Inflammatory macrophage treated with lipopolysaccharide for 4 hours (primary cell): ENCODE data around the gene CYTH2.

ENCODE experiments used
- DNase-seq: peaks from one replicate; pipeline ENCODE4 v3.0.0-alpha.2; 2020

CYTH2 gene, protein sequence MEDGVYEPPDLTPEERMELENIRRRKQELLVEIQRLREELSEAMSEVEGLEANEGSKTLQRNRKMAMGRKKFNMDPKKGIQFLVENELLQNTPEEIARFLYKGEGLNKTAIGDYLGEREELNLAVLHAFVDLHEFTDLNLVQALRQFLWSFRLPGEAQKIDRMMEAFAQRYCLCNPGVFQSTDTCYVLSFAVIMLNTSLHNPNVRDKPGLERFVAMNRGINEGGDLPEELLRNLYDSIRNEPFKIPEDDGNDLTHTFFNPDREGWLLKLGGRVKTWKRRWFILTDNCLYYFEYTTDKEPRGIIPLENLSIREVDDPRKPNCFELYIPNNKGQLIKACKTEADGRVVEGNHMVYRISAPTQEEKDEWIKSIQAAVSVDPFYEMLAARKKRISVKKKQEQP

DNA sequence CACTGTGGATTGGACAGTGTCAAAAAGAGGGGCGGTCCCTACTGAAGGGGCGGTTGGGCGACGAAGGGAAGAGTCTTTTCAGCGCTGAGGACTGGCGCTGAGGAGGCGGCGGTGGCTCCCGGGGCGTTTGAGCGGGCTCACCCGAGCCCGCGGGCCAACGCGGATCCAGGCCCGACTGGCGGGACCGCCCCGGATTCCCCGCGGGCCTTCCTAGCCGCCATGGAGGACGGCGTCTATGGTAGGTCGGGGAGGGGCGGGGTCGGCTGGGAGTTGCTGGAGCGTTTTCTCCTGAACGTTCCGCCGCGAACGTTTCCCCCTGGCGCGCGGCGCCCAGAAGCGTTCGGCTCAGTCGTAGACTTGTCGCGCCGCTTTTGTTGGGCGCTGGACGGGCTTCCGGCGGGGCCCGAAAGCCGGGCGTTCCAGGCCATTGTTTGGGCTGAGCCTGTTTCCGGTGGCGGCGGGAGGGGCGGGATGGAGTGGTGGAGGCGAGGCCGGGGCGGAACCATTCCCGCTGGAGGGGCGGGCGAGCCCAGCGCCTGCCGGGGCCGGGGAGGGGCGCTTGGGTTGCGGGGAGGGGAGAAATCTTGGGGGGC, at the start of gene CYTH2:
TSS of gene CYTH2 (plus strand) at position 81 of the 593 bp plus-strand sequence. CDS start at position 220, 139 bp downstream.
- peak; percentile 60 for DNase-seq

DNA sequence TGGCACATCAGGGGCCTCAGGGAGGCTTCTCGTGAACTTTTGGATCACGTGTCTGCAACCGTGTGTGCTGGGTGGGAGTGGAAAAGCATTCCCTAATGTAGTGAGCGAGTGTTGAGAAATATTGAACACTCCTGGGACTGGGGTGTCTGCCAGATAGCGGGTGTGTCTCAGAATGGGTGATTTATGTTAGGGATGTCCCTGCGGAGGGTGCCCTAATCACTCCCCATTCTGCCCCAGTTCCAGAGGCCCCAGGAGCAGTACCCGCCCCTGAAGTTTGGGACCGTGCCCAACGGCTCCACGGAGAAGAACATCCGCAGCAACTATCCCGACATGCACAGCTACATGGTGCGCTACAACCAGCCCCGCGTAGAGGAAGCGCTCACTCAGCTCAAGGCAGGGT, 47.6 kb upstream of the CYTH2 start:
- DNase-seq, result no peak

DNA sequence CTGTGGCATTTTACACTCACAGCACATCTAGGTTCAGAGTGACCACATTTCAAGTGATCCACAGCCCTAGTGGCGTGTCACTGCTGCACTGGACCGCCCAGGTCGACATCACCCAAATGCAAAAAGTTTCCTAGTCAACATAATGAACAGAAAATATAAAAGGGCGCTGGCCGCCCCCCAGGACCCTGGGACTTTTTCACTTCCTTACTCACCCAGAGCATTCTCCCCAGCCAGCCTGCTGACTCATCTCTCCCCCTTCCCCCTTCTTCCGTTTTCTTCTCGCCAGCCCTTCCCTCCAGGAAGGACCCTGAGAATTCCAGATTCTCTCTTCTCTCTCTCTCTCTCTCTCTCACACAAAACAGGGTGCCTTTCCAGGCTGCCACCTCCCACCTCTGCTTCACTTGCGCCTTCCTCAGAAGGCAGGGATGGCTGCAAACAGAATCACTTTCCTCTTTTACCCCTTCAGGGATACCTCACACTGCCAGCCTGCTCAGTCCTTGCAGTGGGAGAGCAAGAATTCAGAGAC, 44.4 kb upstream of the CYTH2 start:
- DNase-seq, result peak; percentile 58

DNA sequence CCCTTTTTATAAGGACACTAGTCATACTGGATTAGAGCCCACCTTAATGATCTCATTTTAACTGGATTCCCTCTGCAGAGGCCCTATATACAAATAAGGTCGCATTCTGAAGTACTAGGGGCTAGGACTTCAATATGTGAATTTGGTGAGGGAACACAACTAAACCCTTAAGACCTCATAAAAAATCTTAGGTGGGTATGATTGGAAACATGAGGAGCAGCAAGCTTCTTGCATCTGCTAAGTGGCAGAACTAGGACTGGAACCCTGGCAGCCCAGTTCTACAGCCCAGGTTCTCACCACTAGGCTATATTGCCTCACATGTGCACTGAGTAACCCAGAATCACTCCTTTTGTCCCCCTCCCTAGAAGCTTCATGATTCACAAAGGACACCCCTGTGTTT, 40.5 kb upstream of the CYTH2 start:
- no peak for DNase-seq

DNA sequence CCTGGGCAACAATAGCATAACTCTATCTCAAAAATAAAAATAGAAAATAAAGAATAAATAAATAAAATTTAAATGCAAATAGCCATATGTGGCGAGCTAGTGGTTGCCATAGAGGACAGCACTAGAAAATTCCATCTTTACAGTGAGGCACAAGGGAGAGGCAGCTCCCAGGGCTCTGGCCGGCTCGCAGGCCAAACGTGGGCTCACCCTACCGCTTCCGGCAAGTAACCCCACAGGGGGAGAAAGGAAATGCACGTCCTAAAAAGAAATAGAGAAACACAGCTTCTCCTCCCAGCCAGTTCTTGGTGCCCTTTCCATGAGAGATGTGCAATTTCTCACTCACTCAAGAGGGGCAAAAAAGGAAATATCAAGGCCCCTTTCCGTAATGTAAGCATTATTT, 35.8 kb upstream of the CYTH2 start:
- DNase-seq, result peak; percentile 18

DNA sequence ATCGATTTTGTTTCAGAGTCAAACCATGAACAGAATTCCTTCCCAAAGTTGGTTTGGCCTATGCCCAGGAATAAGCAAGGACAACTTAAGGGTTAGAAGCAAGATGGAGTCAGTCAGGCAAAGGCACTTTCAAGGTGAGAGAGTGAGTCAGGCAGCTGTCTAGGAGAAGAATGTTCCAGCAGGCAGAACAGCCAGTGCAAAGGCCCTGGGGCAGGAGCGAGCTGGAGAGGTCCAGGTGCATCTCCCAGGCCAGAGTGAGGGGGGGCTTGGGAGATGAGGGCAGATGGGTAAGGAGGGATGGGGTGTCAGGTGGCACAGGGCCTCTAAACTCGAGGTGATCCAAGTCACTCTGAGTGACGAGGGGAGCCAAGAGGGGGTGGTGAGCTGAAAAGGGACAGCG, 32.6 kb upstream of the CYTH2 start:
- no peak for DNase-seq

DNA sequence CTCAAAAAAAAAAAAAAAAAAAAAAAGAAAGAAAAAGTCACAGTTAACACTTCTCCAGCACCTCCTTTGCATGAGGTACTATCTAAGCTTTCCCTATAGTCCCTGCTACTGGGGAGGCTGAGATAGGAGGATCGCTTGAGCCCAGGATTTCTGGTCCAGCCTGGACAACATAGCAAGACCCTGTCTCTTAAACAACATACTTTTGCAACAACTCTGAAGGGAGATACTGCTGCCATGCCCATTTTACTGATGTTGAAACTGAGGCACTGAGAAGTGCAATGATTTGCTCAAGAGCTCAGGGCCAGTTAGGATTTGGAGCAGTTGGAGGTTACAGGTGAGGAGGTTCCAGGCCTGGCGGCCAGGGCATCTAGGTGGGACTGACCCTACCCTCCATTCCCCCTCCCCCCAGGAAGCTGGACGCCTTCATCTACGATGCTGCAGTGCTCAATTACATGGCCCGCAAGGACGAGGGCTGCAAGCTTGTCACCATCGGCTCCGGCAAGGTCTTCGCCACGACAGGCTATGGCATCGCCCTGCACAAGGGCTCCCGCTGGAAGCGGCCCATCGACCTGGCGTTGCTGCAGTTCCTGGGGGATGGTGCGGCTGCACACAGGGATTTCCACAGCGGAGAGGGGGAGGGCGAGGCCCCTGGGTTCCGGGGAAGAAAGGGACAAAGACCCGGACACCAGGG, 27.7 kb upstream of the CYTH2 start:
- DNase-seq, result no peak

DNA sequence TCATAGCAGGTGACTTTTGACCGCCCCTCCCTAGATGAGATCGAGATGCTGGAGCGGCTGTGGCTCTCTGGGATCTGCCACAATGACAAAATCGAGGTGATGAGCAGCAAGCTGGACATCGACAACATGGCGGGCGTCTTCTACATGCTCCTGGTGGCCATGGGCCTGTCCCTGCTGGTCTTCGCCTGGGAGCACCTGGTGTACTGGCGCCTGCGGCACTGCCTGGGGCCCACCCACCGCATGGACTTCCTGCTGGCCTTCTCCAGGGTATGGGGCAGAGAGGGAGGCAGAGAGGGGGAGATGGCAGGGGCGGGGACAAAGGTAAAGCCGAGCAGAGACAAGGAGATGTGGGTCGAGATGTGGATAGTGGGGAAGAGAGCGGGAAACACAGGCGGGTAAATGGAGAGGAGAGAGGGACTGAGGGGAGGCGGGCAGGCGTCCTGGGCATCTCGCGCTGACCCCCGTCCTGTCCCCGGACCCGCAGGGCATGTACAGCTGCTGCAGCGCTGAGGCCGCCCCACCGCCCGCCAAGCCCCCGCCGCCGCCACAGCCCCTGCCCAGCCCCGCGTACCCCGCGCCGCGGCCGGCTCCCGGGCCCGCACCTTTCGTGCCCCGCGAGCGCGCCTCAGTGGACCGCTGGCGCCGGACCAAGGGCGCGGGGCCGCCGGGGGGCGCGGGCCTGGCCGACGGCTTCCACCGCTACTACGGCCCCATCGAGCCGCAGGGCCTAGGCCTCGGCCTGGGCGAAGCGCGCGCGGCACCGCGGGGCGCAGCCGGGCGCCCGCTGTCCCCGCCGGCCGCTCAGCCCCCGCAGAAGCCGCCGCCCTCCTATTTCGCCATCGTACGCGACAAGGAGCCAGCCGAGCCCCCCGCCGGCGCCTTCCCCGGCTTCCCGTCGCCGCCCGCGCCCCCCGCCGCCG, 26.8 kb upstream of the CYTH2 start:
- DNase-seq, result no peak

DNA sequence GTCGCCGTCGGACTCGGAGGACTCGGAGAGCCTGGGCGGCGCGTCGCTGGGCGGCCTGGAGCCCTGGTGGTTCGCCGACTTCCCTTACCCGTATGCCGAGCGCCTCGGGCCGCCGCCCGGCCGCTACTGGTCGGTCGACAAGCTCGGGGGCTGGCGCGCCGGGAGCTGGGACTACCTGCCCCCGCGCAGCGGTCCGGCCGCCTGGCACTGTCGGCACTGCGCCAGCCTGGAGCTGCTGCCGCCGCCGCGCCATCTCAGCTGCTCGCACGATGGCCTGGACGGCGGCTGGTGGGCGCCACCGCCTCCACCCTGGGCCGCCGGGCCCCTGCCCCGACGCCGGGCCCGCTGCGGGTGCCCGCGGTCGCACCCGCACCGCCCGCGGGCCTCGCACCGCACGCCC, 25.9 kb upstream of the CYTH2 start:
- peak; percentile 27 for DNase-seq

DNA sequence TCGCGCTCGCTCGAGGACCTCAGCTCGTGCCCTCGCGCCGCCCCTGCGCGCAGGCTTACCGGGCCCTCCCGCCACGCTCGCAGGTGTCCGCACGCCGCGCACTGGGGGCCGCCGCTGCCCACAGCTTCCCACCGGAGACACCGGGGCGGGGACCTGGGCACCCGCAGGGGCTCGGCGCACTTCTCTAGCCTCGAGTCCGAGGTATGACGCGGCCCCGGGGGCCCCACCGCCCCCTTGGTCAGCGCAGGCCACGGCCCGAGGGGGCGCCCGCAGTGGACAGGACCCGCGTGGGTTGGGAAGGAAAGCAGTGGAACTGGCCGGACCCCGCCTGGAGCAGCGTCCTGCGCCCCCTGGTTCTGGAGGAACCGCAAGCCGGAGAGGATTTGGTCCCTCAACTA, 25.4 kb upstream of the CYTH2 start:
- no peak for DNase-seq

DNA sequence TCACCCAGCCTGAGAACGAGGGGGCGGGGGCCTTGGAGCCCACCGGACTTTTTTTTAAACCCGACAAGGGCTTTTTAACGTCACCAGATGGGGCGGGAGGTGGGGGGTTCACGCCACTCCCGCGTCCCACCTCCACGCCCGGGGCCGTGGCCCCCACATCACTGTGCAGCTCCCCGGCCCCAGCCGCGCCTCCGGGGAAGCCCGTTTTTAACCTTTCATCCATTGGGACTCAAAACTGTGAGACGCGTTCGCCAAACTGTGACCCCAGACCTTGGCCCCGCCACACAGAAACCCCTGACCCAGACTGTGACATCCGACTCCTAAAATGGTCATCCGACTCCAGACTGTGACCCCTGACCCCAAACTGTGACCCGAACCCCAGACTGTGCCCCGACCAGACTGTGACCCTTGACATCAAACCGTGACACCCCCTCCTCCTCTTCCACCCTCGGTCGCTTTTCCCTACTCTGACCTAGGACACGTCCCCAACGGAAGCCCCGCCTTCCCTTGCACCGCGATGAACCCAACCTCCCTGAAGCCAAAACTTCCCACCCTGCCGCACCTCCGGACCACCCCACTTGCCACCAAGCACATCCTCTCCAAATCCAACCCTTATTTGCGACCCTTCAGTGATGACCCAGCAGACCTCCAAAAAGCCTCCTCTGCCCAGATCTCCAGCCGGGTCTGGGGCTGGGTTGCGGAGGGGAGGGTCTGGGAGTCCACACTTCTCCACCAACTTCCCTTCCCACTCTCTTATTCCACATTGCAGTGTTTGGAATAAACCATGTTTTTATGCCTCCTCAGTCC, 24.8 kb upstream of the CYTH2 start:
- no peak for DNase-seq

DNA sequence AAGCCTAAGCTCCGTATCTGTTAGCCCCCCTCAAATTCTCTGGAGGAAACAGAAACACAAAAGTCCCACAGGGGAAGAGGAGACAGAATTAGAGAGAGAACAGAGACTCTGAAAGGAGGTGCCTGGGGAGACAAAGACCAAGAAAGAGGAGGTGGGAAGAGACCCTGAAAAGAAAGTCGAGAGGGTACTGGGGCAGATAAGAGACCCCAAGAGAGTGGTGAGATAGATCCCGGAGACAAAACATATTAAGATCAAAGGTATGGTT, 24.3 kb upstream of the CYTH2 start:
- DNase-seq, result no peak

DNA sequence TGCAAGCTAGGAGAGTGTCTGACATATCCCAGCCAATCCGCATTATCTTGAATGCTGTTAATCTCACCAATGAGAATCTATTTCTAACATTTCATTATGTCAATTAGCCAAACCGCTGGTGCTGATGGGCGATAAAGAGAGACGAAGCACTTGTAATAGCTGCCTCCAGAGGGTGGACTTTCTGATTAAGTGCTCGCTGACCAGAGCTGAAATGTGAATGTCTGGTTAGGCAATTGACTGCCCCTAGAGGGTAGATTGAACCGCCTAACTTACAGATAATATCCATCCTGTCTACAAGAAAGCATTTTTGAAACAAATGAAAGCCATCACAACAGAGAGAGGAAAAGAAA, 23.9 kb upstream of the CYTH2 start:
- DNase-seq, result peak; percentile 66

DNA sequence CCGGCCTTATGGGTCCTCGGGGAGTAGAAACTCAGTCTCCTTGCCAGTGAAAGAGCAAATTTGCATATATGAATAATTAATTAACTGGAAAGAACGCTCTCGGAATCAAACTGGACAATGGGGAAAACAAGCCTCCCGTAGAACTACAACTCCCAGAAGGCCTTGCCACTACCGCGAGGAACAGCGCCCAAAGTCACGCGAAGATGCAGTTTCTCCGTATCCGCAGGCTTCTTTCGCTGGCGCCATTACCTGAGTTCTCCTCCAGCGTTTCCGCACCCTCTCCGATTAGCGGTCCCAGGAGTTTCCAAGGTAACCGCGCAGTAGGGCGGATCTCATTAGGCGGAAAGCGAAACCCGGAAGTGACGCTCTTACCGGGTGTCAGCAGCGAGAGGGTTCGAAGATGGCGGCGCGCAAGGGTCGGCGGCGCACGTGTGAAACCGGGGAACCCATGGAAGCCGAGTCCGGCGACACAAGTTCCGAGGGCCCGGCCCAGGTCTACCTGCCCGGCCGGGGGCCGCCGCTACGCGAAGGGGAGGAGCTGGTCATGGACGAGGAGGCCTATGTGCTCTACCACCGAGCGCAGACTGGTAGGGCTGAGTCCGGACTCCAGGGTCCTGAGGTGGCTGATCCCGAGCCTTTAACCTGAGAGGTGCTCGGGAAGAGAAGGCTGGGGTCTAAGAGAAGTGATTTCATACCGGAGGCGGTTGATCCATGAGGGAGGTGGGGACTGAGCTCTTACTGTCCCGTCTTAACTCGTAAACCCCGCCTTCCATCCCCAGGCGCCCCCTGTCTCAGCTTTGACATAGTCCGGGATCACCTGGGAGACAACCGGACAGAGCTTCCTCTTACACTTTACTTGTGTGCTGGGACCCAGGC, 23.3 kb upstream of the CYTH2 start, which contains the start of gene GRWD1:
TSS of gene GRWD1 (plus strand) at position 378 of the 876 bp plus-strand sequence. CDS start at position 401, 23 bp downstream.
- DNase-seq, result peak; percentile 97

DNA sequence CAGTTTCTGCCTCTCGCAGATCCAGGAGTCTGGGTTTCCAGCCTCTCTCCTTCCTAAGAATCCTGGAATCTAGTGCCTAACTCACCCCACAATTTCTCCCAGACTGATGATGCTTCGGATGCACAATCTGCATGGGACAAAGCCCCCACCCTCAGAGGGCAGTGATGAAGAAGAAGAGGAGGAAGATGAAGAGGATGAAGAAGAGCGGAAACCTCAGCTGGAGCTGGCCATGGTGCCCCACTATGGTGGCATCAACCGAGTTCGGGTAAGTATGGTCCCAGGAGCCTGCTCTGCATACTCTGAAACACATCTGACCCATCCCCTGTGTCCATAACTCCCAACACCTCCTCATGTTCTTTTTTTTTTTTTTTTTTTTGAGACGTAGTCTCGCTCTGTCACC, 22.6 kb upstream of the CYTH2 start:
- no peak for DNase-seq

DNA sequence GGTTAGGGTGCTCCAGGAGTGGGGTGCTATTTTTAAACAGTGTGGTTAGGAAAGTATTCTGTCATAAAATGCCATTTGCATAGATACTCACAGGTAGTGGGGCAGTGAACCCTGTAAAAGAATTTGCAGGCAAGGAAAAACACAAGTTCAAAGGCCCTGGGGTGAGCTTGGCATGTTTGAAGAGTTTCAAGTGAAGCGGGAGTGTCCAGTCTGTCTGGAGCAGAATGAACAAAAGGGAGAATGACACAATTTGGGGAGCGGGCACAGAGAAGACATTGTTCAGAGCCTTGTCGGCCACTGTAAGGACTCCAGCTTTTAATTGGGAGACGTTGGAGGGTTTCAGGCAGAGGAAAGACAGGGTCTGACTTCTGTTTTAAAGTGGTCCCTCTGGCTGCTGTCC, 20.6 kb upstream of the CYTH2 start:
- no peak for DNase-seq

DNA sequence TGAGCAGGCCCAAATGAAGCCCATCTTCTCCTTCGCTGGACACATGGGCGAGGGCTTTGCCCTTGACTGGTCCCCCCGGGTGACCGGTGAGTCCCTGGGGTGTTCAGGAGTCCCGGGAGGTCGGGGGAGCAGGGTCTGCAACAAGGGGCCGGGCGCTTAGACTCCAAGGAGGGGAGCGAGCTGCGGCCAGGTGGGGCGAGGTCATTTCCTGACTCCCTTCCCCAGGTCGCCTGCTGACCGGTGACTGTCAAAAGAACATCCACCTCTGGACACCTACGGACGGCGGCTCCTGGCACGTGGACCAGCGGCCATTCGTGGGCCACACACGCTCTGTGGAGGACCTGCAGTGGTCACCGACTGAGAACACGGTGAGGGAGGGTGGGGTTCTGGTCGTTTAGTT, 18.7 kb upstream of the CYTH2 start:
- no peak for DNase-seq

DNA sequence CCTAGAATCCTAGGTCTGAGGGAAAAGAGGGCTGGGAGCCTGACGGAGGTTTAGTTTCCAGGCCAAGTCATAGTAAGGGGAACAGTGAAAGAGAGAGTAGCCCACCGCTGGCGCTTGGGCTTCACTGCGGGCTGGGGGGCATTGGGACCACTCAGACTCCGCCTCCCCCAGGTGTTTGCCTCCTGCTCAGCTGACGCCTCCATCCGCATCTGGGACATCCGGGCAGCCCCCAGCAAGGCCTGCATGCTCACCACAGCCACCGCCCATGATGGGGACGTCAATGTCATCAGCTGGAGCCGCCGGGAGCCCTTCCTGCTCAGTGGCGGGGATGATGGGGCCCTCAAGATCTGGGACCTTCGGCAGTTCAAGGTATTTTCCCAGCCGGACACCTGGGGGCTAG, 18.3 kb upstream of the CYTH2 start:
- DNase-seq, result no peak

DNA sequence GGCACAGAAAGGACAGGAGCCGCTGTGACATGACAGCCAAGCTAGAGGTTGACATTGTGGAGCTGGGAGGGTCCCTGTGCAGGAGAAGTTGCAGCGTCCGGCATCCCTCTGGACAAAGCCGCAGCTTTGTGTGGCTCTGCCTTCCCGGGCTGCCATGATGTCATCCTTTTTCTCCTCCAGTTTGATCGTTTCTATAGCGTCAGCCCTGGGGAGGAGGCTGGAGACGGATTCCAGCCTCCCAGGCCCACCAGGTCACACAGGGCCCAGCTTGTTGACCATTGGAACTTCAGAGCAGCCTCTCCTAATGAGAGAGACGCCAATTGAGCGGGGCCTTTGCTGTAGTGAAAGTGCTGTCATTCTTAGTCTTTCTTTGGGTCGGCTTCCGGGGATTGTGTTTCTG, 17.5 kb upstream of the CYTH2 start:
- DNase-seq, result no peak

DNA sequence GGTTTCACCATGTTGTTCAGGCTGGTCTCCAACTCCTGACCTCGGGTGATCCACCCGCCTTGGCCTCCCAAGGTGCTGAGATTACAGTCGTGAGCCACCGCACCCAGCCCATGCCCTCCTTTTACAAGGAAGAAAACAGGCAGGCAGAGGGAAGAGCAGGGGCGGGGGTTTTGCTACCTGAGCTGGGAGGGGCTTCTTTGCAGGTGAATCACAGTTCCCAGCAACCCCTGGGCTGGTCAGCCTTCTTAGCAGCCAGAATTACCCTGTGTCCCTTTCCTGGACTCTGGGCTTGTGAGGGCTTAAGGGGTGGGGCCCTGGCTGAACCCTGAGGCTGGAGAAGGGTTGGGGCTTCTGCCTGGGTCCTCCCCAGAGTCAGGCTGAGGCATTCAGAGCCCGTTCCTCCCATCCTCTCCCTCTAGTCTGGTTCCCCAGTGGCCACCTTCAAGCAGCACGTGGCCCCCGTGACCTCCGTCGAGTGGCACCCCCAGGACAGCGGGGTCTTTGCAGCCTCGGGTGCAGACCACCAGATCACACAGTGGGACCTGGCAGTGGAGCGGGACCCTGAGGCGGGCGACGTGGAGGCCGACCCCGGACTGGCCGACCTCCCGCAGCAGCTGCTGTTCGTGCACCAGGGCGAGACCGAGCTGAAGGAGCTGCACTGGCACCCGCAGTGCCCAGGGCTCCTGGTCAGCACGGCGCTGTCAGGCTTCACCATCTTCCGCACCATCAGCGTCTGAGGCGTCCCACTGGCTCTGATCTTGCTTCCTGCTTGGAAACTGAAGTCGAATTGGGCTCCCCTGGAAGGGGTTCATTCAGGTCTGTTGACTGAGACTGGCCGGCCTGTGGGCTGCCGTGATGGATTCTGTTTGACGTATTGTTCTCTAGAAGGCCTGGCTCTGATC, 16.6 kb upstream of the CYTH2 start:
- no peak for DNase-seq
